Measurements from ENCODE around the gene PTPRG.
"Not testable (repeated sequence)": the region's sequence is repeated elsewhere in the genome, so short reads cannot be mapped to it uniquely, and the experiment has no call there.

Gene PTPRG

DNA sequence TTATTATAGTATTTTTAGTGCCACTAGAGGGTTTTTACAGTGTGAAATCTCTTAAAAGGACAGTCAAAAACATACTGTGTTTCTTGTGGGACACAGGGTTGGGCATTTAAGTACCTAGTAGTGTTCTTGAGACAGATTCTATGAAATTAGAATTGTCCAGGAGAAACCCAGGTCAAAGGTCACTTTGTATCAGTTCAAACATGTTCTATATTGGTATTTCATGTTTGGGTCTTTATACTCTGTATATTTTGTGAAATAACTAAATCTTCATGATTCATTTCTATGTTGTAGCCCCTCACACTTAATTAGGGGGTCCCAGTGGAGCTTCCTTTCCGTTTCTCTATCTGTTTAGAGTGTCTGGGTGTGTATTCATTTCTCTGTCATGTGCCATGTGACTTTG is 171.6 kb downstream of the PTPRG start:
- DNase-seq = no peak

GRCh38 chr3:61733876-61734275 is 172.5 kb downstream of the PTPRG start:
- DNase-seq = no peak

DNA sequence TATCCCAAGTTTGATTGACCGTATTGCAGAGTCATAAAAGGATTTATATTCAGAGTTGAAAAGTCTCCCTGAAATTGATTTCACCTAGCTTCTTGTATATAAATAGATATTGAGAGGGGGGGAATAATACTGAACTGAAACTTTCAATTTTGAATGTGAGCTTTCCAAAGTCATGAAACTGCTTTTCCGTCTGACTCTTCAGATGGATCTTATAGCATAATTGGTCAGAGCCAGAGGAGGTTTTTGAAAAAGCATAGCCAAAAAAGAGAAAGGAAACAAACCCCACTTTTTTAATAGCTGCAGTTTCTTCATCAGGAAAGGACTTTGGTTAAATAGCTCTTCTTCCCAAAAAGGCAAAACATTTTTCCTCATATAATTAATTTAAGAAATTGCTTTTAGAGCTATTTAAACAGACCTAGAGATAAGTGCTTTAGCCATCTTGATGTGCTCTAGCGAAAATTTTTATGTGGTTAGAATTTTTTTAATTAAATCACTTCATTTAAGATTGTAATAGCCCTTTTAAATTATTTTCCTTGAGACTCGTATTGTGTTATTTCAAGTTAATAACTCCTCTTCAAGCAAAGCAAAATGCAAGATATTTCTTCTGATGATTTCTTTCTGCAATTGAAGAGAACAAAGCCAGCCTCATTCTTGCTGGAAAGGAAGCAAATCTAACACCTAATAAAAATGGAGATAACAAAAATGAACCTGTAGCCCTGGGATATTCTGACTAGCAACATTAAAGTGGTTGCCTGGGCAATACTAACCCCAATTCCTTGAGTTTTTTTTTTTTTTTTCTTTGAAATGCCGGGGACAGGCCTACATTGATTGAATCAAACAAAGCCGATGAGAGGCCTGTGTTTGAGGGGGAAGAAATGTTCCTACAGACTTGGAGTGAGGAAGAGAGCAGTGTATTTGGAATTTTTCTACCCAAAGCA is 173.6 kb downstream of the PTPRG start:
- DNase-seq = no peak

GRCh38 chr3:61736506-61736905 is 175.1 kb downstream of the PTPRG start:
- no peak for DNase-seq

DNA sequence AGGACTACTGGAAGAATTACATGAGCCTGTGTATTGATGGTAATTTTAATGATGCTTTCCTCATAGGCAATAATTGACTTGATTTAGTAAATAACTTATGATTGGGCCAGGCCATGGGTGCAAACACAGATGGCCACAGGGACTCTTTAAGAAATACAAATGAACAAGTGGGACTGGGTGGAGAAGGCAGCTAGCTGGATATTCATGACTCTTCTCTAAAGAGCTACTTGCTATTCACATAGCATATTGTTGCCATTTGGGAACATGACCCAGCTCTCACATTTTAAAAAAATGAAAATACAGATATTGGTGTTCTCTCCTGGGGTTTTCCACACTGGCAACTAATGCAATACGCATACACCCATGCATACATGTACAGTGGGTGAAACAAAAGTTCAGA is 178.3 kb downstream of the PTPRG start:
- no peak for DNase-seq

GRCh38 chr3:61740494-61740893 is 179.1 kb downstream of the PTPRG start:
- no peak for DNase-seq

DNA sequence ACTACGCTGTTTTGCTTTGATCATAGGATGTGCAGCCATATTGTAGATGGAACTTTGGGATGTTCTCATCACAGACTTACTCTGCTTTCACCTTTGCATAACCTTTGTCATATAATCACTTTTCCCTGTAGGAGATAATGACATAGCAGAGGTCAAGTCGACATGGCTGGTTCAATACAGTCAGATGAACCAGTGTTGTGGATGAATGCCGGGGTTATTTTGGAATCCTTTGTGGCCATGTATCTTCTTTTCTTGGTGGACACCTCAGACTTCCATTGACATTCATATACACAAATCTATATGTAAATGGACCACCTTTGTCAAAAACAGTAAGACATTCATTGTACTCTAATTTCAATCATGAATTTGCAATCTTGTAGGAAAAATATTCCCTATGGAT is 180.2 kb downstream of the PTPRG start:
- DNase-seq = no peak

DNA sequence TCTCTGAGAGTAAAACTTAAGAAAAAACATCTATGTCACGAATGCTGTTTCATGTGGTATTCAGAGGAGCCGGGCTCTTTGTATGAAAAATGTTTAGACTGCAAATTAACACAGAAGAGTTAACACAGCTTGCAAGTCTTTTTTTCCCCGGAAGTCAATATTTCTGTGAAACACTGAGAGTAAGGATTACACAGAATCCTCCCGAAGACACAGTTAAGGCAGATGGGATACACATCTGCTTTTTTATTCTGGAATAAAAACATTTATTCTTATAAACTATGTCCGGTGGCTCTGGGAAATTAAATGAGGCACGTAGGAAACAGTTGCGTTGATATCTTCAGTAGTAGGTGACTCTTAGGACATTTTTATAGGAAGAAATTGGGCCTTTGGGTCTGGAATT is 180.6 kb downstream of the PTPRG start:
- DNase-seq = no peak

GRCh38 chr3:61743067-61743466 is 181.7 kb downstream of the PTPRG start:
- no peak for DNase-seq

GRCh38 chr3:61743686-61744242 is 182.4 kb downstream of the PTPRG start:
- no peak for DNase-seq

DNA sequence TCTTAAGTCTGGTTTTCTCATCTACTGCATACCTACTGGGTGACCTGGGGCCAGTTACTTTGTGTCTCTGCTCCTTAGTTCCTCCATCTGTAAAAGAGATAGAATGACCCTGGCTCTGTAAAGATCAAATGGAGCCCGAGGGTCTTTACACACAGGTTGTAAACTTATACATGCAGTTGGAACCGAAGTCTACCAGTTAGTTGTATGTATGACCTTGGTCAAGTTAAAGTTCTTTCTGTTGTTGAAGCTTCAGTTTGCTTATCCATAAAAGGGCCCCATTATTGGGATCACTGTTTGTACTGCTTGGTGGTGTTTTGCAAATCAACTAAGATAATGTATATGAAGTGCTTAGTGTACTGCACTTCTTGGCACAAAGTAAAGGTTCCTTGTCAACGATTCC is 186.9 kb downstream of the PTPRG start:
- no peak for DNase-seq

DNA sequence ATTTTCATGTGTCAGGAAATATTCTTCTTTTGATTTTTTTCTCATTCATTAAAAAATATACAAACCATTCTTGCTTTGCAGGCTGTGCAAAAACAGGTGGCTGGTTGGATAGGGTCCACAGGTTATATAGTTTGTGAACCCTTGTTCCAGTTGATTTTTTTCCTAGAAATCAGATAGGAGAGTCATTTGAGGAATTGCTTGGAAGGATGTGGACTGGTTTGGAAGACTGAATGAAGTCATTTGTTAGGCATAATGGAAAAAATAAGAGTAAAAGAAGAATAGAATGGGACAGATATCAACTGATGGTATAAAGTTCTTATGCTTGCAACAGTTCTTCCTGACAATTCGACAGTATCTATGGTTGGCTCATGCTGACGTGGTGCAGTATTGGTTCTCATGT is 189.4 kb downstream of the PTPRG start:
- DNase-seq = no peak

DNA sequence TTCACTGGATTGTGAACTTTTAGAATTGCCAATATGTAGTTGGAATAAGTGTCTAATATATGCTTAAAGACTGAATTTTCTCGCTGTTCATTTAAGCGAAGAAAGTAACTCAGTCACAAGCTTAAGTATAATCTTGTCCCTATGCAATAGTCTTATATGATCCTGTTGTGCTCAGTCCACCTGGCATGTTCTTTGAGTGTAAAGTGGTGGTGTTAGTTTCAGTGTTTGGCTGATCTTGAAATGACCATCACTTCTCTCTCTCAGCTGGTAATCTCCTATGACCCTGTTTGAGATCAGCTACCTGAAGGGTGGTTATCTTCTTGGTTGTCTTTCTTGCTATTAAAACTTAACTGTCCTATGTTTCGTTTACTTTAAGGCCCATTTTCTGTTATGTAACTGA is 197.5 kb downstream of the PTPRG start:
- no peak for DNase-seq

DNA sequence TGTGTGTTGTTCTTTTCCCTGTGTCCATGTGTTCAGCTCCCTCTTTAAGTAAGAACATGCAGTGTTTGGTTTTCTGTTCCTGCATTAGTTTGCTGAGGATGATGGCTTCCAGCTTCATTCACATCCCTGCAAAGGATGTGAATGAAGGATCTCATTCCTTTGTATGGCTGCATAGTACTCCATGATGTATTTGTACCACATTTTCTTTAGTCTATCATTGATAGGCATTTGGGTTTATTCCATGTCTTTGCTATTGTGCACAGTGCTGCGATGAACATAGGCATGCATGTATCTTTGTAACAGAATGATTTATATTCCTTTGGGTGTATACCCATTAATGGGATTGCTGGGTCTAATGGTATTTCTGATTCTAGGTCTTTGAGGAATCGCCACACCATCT is 199.4 kb downstream of the PTPRG start:
- not testable (repeated sequence) for DNase-seq

DNA sequence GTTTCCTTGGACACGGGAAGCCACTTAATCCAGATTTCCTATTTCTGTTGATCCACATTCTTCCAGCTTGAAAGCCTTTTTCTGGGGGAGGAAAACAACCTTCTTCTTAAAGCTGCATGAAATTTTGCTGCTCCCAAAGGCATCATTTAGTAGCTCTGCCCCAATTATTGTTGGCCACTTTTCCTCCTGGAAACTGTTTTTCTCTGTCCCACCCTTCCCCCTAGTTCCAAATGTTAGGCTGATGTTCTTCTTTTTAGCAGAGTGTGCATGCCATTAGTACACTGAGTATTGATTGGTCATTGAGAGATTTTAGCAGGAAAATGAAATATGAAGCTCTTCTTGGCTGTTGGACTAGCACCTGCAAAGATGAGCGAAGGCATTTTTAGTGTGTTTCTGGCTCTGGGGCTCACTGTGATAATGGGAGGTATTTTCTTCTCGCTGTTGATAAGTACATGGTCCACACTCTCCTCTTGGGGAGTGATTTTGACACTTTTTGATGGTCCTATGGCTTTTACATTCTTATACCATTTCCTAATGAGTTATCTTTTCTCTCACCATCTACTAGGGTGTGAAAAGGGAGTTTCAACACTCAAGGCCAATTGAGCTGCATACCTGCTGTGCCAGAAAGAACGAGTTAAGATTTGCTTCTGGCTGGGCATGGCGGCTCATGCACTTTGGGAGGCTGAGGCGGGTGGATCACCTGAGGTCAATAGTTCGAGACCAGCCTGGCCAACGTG is 200.5 kb downstream of the PTPRG start:
- DNase-seq = no peak

- DNase-seq = no peak
Measured at GRCh38 chr3:61765157-61765876, 203.9 kb downstream of the PTPRG start.

DNA sequence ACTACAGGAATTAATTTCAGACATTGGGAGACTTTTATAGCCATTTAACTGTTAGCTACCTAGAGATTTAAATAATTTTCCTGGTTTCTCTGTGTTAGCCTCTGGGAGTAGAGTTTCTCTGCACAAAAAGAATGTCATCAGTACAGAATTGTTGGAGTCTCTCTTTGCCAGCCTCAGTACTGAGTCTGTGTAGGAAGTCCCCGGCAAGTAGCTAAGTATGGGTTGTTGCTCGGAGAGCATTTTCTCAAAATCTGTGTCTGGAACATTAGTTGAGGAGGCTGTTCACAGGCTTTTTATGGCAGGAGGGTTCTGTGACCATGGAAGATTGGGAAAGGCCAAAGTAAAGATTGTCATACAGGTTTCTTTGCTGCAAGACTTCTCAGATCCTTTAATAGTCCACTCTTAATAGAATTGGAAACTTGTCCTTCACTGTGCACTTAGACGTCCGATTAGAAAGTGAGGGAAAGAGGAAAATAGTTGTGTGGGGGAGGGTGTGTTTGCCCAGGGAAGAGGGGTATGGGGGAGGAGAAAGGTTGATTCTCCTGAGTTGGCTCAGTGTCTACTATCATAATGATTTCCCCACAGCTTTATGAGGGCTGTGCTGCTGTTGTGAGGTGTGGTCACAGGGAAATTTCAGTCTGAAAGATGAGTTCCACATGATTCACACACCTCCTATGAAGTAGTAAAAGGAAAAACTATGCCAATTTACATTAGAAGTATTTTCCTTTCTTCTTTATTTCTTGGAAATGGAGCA is 207.1 kb downstream of the PTPRG start:
- DNase-seq = no peak

- no peak for DNase-seq
Measured at GRCh38 chr3:61769266-61769990, 208.1 kb downstream of the PTPRG start.

GRCh38 chr3:61771976-61772375 is 210.6 kb downstream of the PTPRG start:
- DNase-seq = no peak

DNA sequence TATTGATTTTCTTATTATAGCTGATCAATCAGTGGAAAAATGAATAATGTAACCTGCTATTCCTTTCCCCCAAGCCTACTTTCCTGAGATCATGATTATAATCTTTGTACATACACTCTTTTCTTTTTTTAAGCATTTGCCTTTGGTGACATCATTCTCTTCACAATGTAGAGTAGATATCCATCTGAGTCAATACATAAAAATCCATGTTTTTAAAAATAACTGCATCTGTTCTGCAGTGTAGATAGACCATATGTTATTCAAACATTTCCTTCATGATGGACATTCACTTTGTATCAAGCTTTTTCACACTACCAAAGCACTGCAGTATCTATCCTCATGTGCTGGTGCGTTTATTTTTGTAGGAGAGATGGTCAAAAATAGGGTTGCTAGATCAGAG is 211.1 kb downstream of the PTPRG start:
- DNase-seq = no peak

DNA sequence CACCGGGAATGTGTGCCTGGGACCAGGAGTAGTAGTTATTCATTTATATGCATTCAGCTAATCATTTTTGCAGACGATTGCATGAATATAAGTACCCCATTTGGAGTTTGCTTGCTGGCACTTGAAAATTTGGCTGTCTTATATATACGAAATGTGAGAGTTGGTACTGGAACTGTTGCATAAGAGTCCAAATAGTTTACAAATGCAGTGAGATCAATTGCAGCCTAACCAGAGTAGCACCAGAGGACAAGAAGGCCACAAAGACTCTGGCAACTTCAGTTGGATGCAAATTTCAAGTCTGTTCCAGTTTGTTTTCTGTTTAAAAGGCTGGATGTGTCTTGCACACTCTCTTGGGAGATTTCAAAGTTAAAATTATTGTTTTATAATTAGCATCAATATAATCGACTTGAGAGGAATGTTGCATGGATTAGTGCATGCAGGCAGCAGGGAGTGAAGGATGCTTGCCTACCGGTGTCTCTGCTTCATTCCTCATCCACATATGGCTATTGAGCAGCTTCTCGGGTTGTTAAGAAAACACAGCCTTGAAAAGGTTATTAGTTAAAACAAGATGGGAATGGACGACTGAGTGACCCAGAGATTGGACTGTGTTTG is 213.0 kb downstream of the PTPRG start:
- DNase-seq = no peak
